ENCODE data around the gene MAGEF1. TPM values are rescaled to one million over a fixed set of nuclear protein-coding genes. Genes with fewer than 3 reads are reported as not detected.

Gene MAGEF1
- total RNA-seq, 1 experiment from 2014 or later: 31.9 TPM

DNA sequence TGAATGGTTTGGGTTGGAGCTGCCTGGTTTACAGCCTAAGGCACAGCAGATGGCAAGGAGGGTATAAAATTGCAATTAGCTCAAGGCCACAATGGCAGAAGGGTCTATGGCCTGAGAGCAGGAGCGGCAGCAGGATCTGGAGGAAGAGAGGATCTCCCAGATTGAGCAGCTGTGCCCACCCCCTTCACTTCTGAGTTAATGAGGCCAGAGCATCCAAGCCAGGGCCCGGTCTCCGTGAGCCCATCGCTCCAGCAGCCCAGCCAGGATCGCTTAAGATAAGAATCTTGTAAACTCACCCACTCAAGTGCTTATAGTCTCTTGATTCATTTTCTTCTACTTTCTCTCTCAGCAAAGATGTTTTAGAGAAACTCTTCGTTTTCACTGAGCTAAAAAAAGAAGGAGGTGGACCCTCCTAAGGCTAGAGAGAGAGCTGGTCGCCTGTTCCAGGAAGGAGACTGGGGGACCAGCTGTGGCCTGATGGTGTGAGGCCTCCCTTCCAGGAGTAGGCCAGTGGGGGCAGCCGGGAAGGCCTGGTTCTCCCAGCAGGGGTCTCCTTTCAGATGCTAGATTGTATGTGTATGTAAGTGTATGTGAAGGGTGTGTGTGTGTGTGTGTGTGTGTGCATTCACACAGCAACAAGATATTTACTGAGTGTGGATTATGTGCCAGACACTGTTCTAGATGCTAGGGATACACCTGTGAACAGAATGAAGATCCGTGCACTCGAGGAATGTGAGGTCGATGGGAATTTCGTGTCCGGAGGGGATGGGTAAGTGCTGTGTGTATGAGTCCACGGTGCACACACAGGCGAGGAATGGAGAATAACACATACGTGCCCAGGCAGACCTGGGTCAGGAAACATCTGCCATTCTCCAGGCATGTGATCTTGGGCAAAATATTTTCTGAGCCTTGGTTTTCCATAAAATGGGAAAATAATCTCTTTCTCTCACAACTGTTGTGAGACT is 18.6 kb downstream of the MAGEF1 start:
- Histone ChIP-seq H3K56ac (ENCODE audit: insufficient read length, low read depth, low read length) (no peak overlapping the region), H4K5ac (ENCODE audit: insufficient read length, low read depth, low read length) (no peak overlapping the region), H2BK120ac (ENCODE audit: low read depth, low read length, poor library complexity, severe bottlenecking) (no peak overlapping the region), H3K23ac (ENCODE audit: insufficient read length, low read depth, low read length) (no peak overlapping the region), H4K91ac (ENCODE audit: insufficient read length, low read depth, low read length) (no peak overlapping the region), H3K14ac (ENCODE audit: insufficient read depth, low read length) (no peak overlapping the region), H4K20me1 (ENCODE audit: control insufficient read depth, insufficient read depth, insufficient read length) (no peaks in the 10 kb centered on the region), H2BK20ac (ENCODE audit: low read depth, low read length, poor library complexity, severe bottlenecking) (no peak overlapping the region), H3K79me1 (ENCODE audit: insufficient read depth, low read depth, low read length, poor library complexity, severe bottlenecking) (no peaks in the 10 kb centered on the region), H3K9ac (ENCODE audit: extremely low read depth, insufficient read length, low read length) (no peak overlapping the region), H3K27ac (ENCODE audit: insufficient read length, low read depth, low read length) (no peak overlapping the region), H3K18ac (ENCODE audit: insufficient read length, low read depth, low read length) (no peak overlapping the region), H3K27me3 (ENCODE audit: insufficient read depth, low read length) (no peaks in the 10 kb centered on the region), H3K4ac (ENCODE audit: low read depth, low read length) (no peak overlapping the region), H3K23me2 (ENCODE audit: insufficient read length, low read depth, low read length, poor library complexity, severe bottlenecking) (no peaks in the 10 kb centered on the region), H2BK5ac (ENCODE audit: insufficient read length, low read length) (no peak overlapping the region), H2AFZ (ENCODE audit: low read length) (no peak overlapping the region), H3T11ph (ENCODE audit: low read length) (no peak overlapping the region), H2BK15ac (ENCODE audit: low read depth, low read length) (no peak overlapping the region), H2AK5ac (ENCODE audit: insufficient read length, low read length) (no peak overlapping the region), H3K4me1 (ENCODE audit: insufficient read depth, low read length) (no peaks in the 10 kb centered on the region), H3K4me2 (ENCODE audit: insufficient read depth, insufficient read length, low read length) (no peak overlapping the region), H4K8ac (replicated peaks; ENCODE audit: insufficient read length, low read depth, low read length) (no peak overlapping the region), H2BK12ac (ENCODE audit: insufficient read length, low read depth, low read length) (no peak overlapping the region), H3K79me2 (ENCODE audit: insufficient read depth, low read length) (no peaks in the 10 kb centered on the region), H3K9me3 (ENCODE audit: control insufficient read depth, low read depth, low read length) (no peaks in the 10 kb centered on the region)
- peak overlapping the region in 1 of 2 experiments; percentile 30; a peak in 1 of 5 replicates for H3K4me3 Mint-ChIP-seq
- H3K36me3 Mint-ChIP-seq (ENCODE audit: insufficient read depth in 1 of 3, low read depth in 3 of 3): no peaks in the 10 kb centered on the region; a peak in 1 of 7 replicates
- no CpG with 5 or more reads among the region's 16 CpGs for WGBS (ENCODE audit: extremely low coverage, insufficient read length, low lambda C conversion rate)
- peaks cover 32 to 47% of the 10 kb centered on the region in 2 experiments for H3K4me1 Mint-ChIP-seq
- no peak for DNase-seq
- H3K27ac Mint-ChIP-seq: no peak overlapping the region
- H3K9me3 Mint-ChIP-seq: no peaks in the 10 kb centered on the region
- TF ChIP-seq CTCF (conservative IDR thresholded peaks at IDR 0.05): no peak
- peaks cover 10% of the 10 kb centered on the region for H3K27me3 Mint-ChIP-seq (ENCODE audit: low read depth)
